IMR-90 (cell line): Measurements from ENCODE around the gene HOXC6.

ENCODE experiments used
- BHLHE40 ChIP-seq: fragments of 150-350 bp; IDR thresholded peaks from 2 replicates; pipeline ENCODE4 v1.6.1; 2016; ENCODE audit warnings: mild to moderate bottlenecking, low read depth, low read length
- CEBPB ChIP-seq: IDR thresholded peaks from 2 replicates; pipeline ENCODE4 v1.6.1; 2012; ENCODE audit warnings: low read depth, low read length, improper control_type of control experiment
- FOS ChIP-seq: fragments of 150-350 bp; IDR thresholded peaks from 2 replicates; pipeline ENCODE4 v1.6.1; 2016; ENCODE audit warnings: low read depth, low read length
- MAFK ChIP-seq: IDR thresholded peaks from 2 replicates; pipeline ENCODE4 v1.6.1; 2012; ENCODE audit warnings: low read depth, low read length, improper control_type of control experiment
- MAZ ChIP-seq: IDR thresholded peaks from 2 replicates; pipeline ENCODE4 v1.6.1; 2012; ENCODE audit warnings: low read depth, mild to moderate bottlenecking, low read length, improper control_type of control experiment, moderate library complexity, borderline replicate concordance
- POLR2A ChIP-seq: IDR thresholded peaks from 2 replicates; pipeline ENCODE4 v1.6.1; 2012; ENCODE audit warnings: mild to moderate bottlenecking, low read depth, low read length
- RFX5 ChIP-seq: IDR thresholded peaks from 2 replicates; pipeline ENCODE4 v1.8.0; 2012; ENCODE audit warnings: low read depth, mild to moderate bottlenecking, low read length, moderate library complexity
- TF ChIP-seq, protein P1 (sequence below): conservative IDR thresholded peaks from 2 replicates; pipeline ENCODE4 v1.5.1; 2012; ENCODE audit warnings: mild to moderate bottlenecking, low read depth, low read length, improper control_type of control experiment

DNA sequence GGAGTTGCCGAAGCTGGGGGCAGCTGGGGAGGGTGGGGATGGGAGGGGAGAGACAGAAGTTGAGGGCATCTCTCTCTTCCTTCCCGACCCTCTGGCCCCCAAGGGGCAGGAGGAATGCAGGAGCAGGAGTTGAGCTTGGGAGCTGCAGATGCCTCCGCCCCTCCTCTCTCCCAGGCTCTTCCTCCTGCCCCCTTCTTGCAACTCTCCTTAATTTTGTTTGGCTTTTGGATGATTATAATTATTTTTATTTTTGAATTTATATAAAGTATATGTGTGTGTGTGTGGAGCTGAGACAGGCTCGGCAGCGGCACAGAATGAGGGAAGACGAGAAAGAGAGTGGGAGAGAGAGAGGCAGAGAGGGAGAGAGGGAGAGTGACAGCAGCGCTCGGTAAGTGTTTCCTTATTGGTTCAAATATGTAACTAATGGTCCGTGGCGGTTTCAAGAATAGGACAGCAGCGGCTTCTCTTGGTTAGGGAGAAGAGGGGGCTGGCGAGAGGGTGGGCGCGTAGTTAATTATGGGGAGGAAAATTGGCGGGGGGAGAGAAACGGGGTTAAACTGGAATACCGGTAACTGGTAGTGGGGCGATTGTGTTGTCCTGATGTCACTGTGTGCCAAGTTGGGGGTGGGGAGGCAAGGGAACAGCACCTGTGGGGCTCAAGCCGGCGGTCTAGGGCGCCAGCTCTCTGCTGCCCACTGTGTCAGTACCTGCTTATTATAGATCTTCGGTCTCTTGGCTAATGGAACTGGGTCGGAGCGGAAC is 11.0 kb upstream of the HOXC6 start:
- no peak for TF ChIP-seq RFX5
- TF ChIP-seq, protein P1, sequence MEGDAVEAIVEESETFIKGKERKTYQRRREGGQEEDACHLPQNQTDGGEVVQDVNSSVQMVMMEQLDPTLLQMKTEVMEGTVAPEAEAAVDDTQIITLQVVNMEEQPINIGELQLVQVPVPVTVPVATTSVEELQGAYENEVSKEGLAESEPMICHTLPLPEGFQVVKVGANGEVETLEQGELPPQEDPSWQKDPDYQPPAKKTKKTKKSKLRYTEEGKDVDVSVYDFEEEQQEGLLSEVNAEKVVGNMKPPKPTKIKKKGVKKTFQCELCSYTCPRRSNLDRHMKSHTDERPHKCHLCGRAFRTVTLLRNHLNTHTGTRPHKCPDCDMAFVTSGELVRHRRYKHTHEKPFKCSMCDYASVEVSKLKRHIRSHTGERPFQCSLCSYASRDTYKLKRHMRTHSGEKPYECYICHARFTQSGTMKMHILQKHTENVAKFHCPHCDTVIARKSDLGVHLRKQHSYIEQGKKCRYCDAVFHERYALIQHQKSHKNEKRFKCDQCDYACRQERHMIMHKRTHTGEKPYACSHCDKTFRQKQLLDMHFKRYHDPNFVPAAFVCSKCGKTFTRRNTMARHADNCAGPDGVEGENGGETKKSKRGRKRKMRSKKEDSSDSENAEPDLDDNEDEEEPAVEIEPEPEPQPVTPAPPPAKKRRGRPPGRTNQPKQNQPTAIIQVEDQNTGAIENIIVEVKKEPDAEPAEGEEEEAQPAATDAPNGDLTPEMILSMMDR, result no peak
- TF ChIP-seq MAZ, result no peak
- TF ChIP-seq POLR2A, result no peak
- TF ChIP-seq CEBPB, result no peak
- no peak for TF ChIP-seq BHLHE40
- TF ChIP-seq FOS, result no peak
- no peak for TF ChIP-seq MAFK
